Naive thymus-derived CD4-positive, alpha-beta T cell (primary cell): ENCODE data around the gene SNRPD2. TPM values are rescaled to one million over a fixed set of nuclear protein-coding genes. Genes with fewer than 3 reads are reported as not detected.
A peak's percentile ranks its signal among the peaks of the same experiment; 100 is the strongest.

ENCODE experiments used
- ATAC-seq: fragments of 150-1000 bp; cut with Tn5 transposase; 2 replicates; pipeline ENCODE4 v1.10.0; 2021; ENCODE audit warnings: mild to moderate bottlenecking, moderate library complexity
- CTCF ChIA-PET: fragments of 350-600 bp; sonication (Branson Sonifier 250); formaldehyde crosslinking; loops from one replicate; lab custom pipeline; 2021; ENCODE audit warnings: antibody characterized with exemption; lab: Charles Lee
- POLR2A ChIA-PET: fragments of 350-600 bp; sonication (Branson Sonifier 250); formaldehyde crosslinking; loops from one replicate; lab custom pipeline; 2021; ENCODE audit warnings: antibody characterized with exemption, inconsistent platforms; lab: Charles Lee
- DNase-seq, 9 donors: peaks; one replicate each; pipeline versions ENCODE4 v3.0.0 to v3.0.0-alpha.2; 2020 to 2022; ENCODE audit warnings: mixed read lengths in 1 of 9
- H3K27ac ChIP-seq: one replicate; pipeline ENCODE4 v1.7.0; 2013; ENCODE audit warnings: mild to moderate bottlenecking, low read depth, low read length, moderate library complexity
- H3K27me3 ChIP-seq, 2 donors: one replicate each; pipeline ENCODE4 v1.7.0; 2013; ENCODE audit warnings: low read length in 2 of 2, mild to moderate bottlenecking in 2 of 2, moderate library complexity in 2 of 2; ENCODE audit not compliant: control insufficient read depth in 2 of 2, insufficient read depth in 2 of 2
- H3K36me3 ChIP-seq, 3 experiments: 1 replicate in 2 of 3; 2 replicates in 1 of 3; pipeline ENCODE4 v1.7.0; 2013; ENCODE audit warnings: low read length in 3 of 3, mild to moderate bottlenecking in 3 of 3, moderate library complexity in 1 of 3; ENCODE audit not compliant: insufficient read depth in 3 of 3, control insufficient read depth in 2 of 3
- H3K4me1 ChIP-seq, 2 donors: one replicate each; pipeline ENCODE4 v1.7.0; 2013; ENCODE audit warnings: low read length in 2 of 2, mild to moderate bottlenecking in 2 of 2, moderate library complexity in 1 of 2; ENCODE audit not compliant: control insufficient read depth in 2 of 2, insufficient read depth in 2 of 2
- H3K4me3 ChIP-seq: 2 replicates; pipeline ENCODE4 v1.7.0; 2013; ENCODE audit warnings: mild to moderate bottlenecking, low read length
- H3K9me3 ChIP-seq, 3 experiments: 1 replicate in 2 of 3; 2 replicates in 1 of 3; pipeline ENCODE4 v1.7.0; 2013; ENCODE audit warnings: low read length in 3 of 3; ENCODE audit not compliant: control insufficient read depth in 2 of 3
- H3K27ac Mint-ChIP-seq, 9 donors: one replicate each; pipeline ENCODE4 v1.8.0; 2020 to 2022; ENCODE audit warnings: mixed read lengths in 9 of 9, mild to moderate bottlenecking in 8 of 9, moderate library complexity in 5 of 9, inconsistent platforms in 2 of 9
- H3K27me3 Mint-ChIP-seq, 5 donors: one replicate each; pipeline ENCODE4 v1.8.0; 2021 to 2022; ENCODE audit warnings: mixed read lengths in 5 of 5, mild to moderate bottlenecking in 1 of 5
- H3K36me3 Mint-ChIP-seq, 5 donors: one replicate each; pipeline ENCODE4 v1.8.0; 2020 to 2022; ENCODE audit warnings: mixed read lengths in 5 of 5, mild to moderate bottlenecking in 3 of 5, inconsistent platforms in 1 of 5
- H3K4me1 Mint-ChIP-seq, 7 donors: one replicate each; pipeline ENCODE4 v1.8.0; 2020 to 2022; ENCODE audit warnings: mixed read lengths in 7 of 7, mild to moderate bottlenecking in 3 of 7, inconsistent platforms in 1 of 7
- H3K4me3 Mint-ChIP-seq, 10 donors: one replicate each; pipeline ENCODE4 v1.8.0; 2020 to 2022; ENCODE audit warnings: mild to moderate bottlenecking in 10 of 10, mixed read lengths in 10 of 10, moderate library complexity in 6 of 10, inconsistent platforms in 2 of 10
- H3K9me3 Mint-ChIP-seq, 11 donors: one replicate each; pipeline ENCODE4 v1.8.0; 2020 to 2022; ENCODE audit warnings: mixed read lengths in 11 of 11, mild to moderate bottlenecking in 4 of 11, inconsistent platforms in 1 of 11, moderate library complexity in 1 of 11
- intact Hi-C, 2 donors: fragments of 100-400 bp; cut with micrococcal nuclease; formaldehyde crosslinking; loops; one replicate each; pipeline ENCODE4 v1.15.1; 2023
- polyA plus RNA-seq, 2 donors: library from polyadenylated mRNA; unstranded; fragments of 300-500 nt; fragmentation: Illumina TruSeq; gene quantifications; one replicate each; pipeline ENCODE4 v1.2.3, GENCODE V29; 2021
- total RNA-seq, 6 experiments: library from RNA in 5 of 6; stranded (reverse) in 5 of 6; gene quantifications; 1 replicate in 5 of 6; 2 replicates in 1 of 6; pipeline ENCODE4 v1.2.3 and lab custom pipeline; 2021 to 2026

Gene SNRPD2
- total and polyA plus RNA-seq, 7 experiments from 2014 or later = 301 to 1,262 (median 431) TPM

DNA sequence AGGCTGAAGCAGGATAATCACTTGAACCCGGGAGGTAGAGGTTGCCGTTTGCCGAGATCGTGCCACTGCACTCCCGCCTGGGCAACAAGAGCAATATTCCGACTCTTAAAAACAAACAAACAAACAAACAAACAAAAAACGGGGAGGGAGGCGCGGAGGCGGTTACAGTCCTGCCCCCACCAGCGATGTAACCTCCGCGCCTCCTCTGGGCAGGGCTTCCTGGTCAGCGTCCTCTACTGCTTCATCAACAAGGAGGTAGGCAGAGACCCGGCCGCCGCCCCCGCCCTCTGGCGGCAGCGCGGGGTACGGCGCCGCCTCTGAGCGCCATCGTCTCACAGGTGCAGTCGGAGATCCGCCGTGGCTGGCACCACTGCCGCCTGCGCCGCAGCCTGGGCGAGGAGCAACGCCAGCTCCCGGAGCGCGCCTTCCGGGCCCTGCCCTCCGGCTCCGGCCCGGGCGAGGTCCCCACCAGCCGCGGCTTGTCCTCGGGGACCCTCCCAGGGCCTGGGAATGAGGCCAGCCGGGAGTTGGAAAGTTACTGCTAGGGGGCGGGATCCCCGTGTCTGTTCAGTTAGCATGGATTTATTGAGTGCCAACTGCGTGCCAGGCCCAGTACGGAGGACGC, 10.2 kb downstream of the SNRPD2 start:
- POLR2A ChIA-PET = interaction anchor here (1.1 to 3.6 kb wide), 3 partner anchors 10 to 32 kb away, joined by 3 to 18 read pairs (median 15); partner anchors contain the start of genes GIPR, QPCTL and SNRPD2
- Histone ChIP-seq H3K4me1 (peaks cover 13 to 16% of the 10 kb centered on the region in 2 donors), H3K9me3 (no peaks in the 10 kb centered on the region), H3K27me3 (no peaks in the 10 kb centered on the region), H3K27ac (peak overlapping the region; percentile 37), H3K4me3 (peak overlapping the region; percentile 48), H3K36me3 (peaks cover 0 to 25% (median 4%) of the 10 kb centered on the region in 3 experiments)
- ATAC-seq (peak; percentile 92), DNase-seq (peak; percentile 76 to 94 (median 87))
- Mint-ChIP-seq H3K27ac (peak overlapping the region in 8 of 9 donors; percentile 43 to 87 (median 75)), H3K4me3 (peak overlapping the region; percentile 74 to 88 (median 80)), H3K9me3 (no peaks in the 10 kb centered on the region), H3K36me3 (peaks cover 0 to 17% (median 3%) of the 10 kb centered on the region in 5 donors), H3K27me3 (peaks cover 0 to 4% (median 0%) of the 10 kb centered on the region in 5 donors), H3K4me1 (peaks cover 7 to 22% (median 20%) of the 10 kb centered on the region in 7 donors)
- CTCF ChIA-PET = interaction anchor here (1.0 to 2.1 kb wide), 6 partner anchors 10 to 88 kb away, joined by 3 to 17 read pairs (median 4); partner anchors contain the start of genes QPCTL, SIX5 and SNRPD2
- intact Hi-C loops = loop anchor here (1.0 kb wide), 10 partner anchors 10 to 254 kb away; partner anchors contain the start of genes QPCTL (in 2 of the 2) and GIPR (in 1 of the 2)

DNA sequence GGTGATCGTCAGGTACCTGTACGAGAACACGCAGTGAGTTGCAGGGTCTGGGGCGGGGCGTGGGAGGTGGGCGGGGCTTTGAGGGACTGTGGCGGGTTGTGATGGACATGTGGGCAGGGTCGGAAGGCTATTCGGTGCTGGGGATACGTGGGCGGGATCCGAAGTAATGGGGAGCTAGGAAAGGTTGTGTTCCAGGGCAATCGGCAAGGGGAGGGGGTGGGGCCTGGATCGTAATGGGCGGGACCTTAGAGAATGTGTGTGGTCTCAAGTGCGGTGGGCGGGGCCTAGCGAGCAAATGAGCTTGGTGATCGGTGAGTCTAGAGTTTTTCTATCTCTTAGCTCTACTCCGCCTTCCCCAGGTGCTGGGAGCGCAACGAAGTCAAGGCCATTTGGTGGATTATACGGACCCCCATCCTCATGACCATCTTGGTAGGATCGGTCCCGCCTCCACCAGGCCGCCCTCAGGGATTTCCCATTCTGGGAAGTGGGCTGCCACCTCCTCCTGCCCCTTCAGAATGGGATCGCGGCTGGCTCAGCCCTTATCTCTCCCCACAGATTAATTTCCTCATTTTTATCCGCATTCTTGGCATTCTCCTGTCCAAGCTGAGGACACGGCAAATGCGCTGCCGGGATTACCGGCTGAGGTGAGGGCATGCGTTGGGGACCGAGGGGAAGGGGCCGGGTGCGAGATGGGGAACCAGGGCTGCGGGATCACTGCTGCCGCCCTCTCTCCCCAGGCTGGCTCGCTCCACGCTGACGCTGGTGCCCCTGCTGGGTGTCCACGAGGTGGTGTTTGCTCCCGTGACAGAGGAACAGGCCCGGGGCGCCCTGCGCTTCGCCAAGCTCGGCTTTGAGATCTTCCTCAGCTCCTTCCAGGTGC, 14.2 kb downstream of the SNRPD2 start:
- Histone ChIP-seq H3K9me3 (no peaks in the 10 kb centered on the region), H3K27me3 (no peaks in the 10 kb centered on the region), H3K4me3 (peak overlapping the region; percentile 40), H3K27ac (no peak overlapping the region), H3K4me1 (peaks cover 14 to 17% of the 10 kb centered on the region in 2 donors), H3K36me3 (no peaks in the 10 kb centered on the region)
- CTCF ChIA-PET = interaction anchor here (0.6 to 2.7 kb wide), 6 partner anchors 8 to 632 kb away, joined by 3 to 13 read pairs (median 4); partner anchors contain the start of genes FBXO46, QPCTL and SNRPD2
- Mint-ChIP-seq H3K27ac (peak overlapping the region in 8 of 9 donors; percentile 33 to 90 (median 76)), H3K36me3 (peaks cover 0 to 3% (median 0%) of the 10 kb centered on the region in 5 donors), H3K27me3 (peaks cover 0 to 7% (median 3%) of the 10 kb centered on the region in 5 donors), H3K4me3 (peak overlapping the region; percentile 80 to 97 (median 90)), H3K9me3 (no peaks in the 10 kb centered on the region), H3K4me1 (peaks cover 7 to 26% (median 24%) of the 10 kb centered on the region in 7 donors)
- DNase-seq (peak; percentile 53 to 91 (median 76)), ATAC-seq (peak; percentile 71)
- intact Hi-C loops = loop anchor here in 1 of 2 donors (1.0 kb wide), 2 partner anchors 8 to 15 kb away; partner anchors contain the start of gene QPCTL
- POLR2A ChIA-PET = interaction anchor here (0.5 to 3.6 kb wide), 8 partner anchors 9 to 174 kb away, joined by 3 to 18 read pairs (median 4); partner anchors contain the start of genes GIPR, QPCTL and SNRPD2

DNA sequence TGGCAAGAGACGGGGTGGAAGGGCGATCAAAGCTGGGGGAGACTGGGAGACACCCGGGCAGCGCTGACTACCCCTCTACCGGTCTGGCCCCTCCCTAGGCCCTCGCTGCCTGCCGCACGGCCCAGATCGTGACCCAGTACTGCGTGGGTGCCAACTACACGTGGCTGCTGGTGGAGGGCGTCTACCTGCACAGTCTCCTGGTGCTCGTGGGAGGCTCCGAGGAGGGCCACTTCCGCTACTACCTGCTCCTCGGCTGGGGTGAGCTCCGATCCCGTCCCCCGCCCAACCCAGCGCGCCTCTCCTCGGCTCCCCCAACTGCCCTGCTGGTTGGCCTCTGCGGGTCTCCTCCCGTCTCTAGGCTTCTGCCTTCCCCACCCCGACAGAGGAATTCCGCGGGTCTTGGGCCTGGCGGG, 14.9 kb downstream of the SNRPD2 start:
- Mint-ChIP-seq H3K4me3 (peak overlapping the region; percentile 61 to 93 (median 80)), H3K9me3 (no peaks in the 10 kb centered on the region), H3K27me3 (peaks cover 0 to 7% (median 4%) of the 10 kb centered on the region in 5 donors), H3K27ac (peak overlapping the region in 3 of 9 donors; percentile 40 to 81 (median 75)), H3K4me1 (peaks cover 3 to 23% (median 21%) of the 10 kb centered on the region in 7 donors), H3K36me3 (peaks cover 0 to 4% (median 0%) of the 10 kb centered on the region in 5 donors)
- POLR2A ChIA-PET = interaction anchor here (0.5 to 2.0 kb wide), 5 partner anchors 15 to 162 kb away, joined by 3 to 18 read pairs (median 4); partner anchors contain the start of genes QPCTL and SNRPD2
- ATAC-seq (peak; percentile 42), DNase-seq (peak in 7 of 9 donors; percentile 33 to 68 (median 55))
- peaks cover 11 to 13% of the 10 kb centered on the region in 2 donors for H3K4me1 ChIP-seq
- H3K27ac ChIP-seq = peak overlapping the region; percentile 58
- no peaks in the 10 kb centered on the region for H3K27me3 ChIP-seq
- intact Hi-C loops = loop anchor here in 1 of 2 donors (1.0 kb wide), 2 partner anchors 8 to 15 kb away; partner anchors contain the start of gene QPCTL
- H3K9me3 ChIP-seq = no peaks in the 10 kb centered on the region
- H3K4me3 ChIP-seq = peak overlapping the region; percentile 64
- CTCF ChIA-PET = interaction anchor here (0.9 to 2.7 kb wide), 5 partner anchors 9 to 54 kb away, joined by 3 to 13 read pairs (median 4); partner anchors contain the start of genes FBXO46, QPCTL and SNRPD2
- H3K36me3 ChIP-seq = no peaks in the 10 kb centered on the region

DNA sequence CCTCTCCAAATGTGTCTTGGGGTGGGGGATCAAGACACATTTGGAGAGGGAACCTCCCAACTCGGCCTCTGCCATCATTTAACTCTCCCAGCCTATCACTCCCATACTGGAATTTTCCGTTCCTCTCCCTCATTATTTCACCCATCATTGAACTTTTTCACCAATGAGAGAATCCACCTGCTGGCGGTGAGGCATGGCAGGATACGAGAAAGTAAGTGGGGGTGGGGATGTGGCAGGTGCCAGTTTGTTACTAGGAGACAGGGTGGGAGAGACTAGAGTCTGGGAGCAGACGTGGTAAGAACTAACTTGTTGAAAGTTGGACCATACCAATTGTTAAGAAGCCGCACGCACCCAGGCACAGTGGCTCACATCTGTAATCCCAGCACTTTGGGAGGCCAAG, 16.8 kb downstream of the SNRPD2 start:
- Mint-ChIP-seq H3K9me3 (no peaks in the 10 kb centered on the region), H3K4me3 (peak overlapping the region in 2 of 10 donors; percentile 38 to 63), H3K36me3 (peaks cover 0 to 8% (median 0%) of the 10 kb centered on the region in 5 donors), H3K27ac (no peak overlapping the region), H3K4me1 (peaks cover 8 to 37% (median 27%) of the 10 kb centered on the region in 7 donors), H3K27me3 (peaks cover 0 to 18% (median 15%) of the 10 kb centered on the region in 5 donors)
- DNase-seq (no peak), ATAC-seq (no peak)
- Histone ChIP-seq H3K4me3 (no peak overlapping the region), H3K9me3 (no peaks in the 10 kb centered on the region), H3K27me3 (no peaks in the 10 kb centered on the region), H3K27ac (no peak overlapping the region), H3K36me3 (no peaks in the 10 kb centered on the region), H3K4me1 (peaks cover 4 to 16% of the 10 kb centered on the region in 2 donors)
- intact Hi-C loops = no loop called here
- ChIA-PET POLR2A (no interaction called here), CTCF (interaction anchor here (0.7 kb wide), 1 partner anchor 14 kb away, joined by 5 read pairs; no protein-coding TSS in a partner anchor)

DNA sequence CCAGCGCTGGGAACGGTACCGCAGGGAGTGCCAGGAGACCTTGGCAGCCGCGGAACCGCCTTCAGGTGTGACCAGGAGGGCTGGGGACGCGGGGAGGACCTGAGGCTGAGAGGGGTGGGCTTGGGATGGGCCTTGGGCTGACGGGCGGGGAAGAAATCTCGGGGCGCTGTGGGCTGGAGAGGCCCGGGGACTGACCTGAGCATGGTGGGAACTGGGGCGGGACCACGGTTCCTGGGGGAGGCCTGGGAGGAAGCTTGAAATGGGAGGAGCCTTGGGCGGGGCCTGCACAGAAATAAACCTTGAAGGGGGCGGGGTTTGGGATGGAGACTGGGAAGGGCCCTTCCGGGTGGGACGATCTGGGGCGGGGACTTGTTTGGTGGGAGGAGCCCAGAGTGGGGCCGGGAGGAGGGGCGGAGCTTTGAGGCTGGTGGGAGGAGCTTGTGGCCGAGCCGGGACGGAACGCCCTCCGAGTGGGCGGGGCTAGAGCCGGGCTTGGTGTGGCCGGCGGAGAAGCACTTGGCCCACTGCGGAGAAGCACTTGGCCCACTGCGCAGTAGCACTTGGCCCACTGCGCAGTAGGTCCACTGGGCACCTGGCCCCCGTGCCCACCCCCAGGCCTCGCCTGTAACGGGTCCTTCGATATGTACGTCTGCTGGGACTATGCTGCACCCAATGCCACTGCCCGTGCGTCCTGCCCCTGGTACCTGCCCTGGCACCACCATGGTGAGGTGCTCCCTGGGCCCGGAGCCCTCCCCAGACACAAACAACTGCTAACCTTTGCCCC, 20.9 kb downstream of the SNRPD2 start:
- H3K4me1 Mint-ChIP-seq = peaks cover 30 to 39% (median 32%) of the 10 kb centered on the region in 7 donors

More for the DNA sequence above, 20.9 kb downstream of the SNRPD2 start:
- peak in 4 of 9 donors; percentile 14 to 87 (median 31) for DNase-seq
- no peak overlapping the region for H3K4me3 ChIP-seq
- intact Hi-C loops = loop anchor here in 1 of 2 donors (1.0 kb wide), 1 partner anchor 10 kb away; no protein-coding TSS in a partner anchor
- no peaks in the 10 kb centered on the region for H3K36me3 ChIP-seq
- no peak overlapping the region for H3K27ac ChIP-seq
- H3K4me1 ChIP-seq = peaks cover 15 to 25% of the 10 kb centered on the region in 2 donors
- ChIA-PET CTCF (interaction anchor here (0.7 to 0.8 kb wide), 2 partner anchors 11 to 13 kb away, joined by 3 read pairs; no protein-coding TSS in a partner anchor), POLR2A (interaction anchor here (0.6 to 5.7 kb wide), 4 partner anchors 9 to 32 kb away, joined by 3 to 18 read pairs (median 3); partner anchors contain the start of gene SNRPD2)
- Mint-ChIP-seq H3K4me3 (peak overlapping the region in 8 of 10 donors; percentile 39 to 96 (median 74)), H3K27ac (peak overlapping the region in 1 of 9 donors; percentile 13), H3K27me3 (peaks cover 0 to 22% (median 17%) of the 10 kb centered on the region in 5 donors), H3K9me3 (no peaks in the 10 kb centered on the region), H3K36me3 (peaks cover 0 to 8% (median 0%) of the 10 kb centered on the region in 5 donors)
- ATAC-seq = peak; percentile 58
- no peaks in the 10 kb centered on the region for H3K9me3 ChIP-seq
- no peaks in the 10 kb centered on the region for H3K27me3 ChIP-seq
